Osteocyte (in vitro differentiated cells): ENCODE results near the gene CKLF. TPM values are rescaled to one million over a fixed set of nuclear protein-coding genes. Genes with fewer than 3 reads are reported as not detected.

Source experiments
- DNase-seq: peaks from one replicate; pipeline ENCODE4 v3.0.0; 2021; ENCODE audit warnings: mixed read lengths; ENCODE audit not compliant: unreplicated experiment; ENCODE audit errors: extremely low spot score
- H3K27ac Mint-ChIP-seq: one replicate; pipeline ENCODE4 v1.8.0; 2021; ENCODE audit warnings: mild to moderate bottlenecking, mixed read lengths; ENCODE audit not compliant: unreplicated experiment
- H3K27me3 Mint-ChIP-seq: one replicate; pipeline ENCODE4 v1.8.0; 2021; ENCODE audit warnings: mixed read lengths; ENCODE audit not compliant: unreplicated experiment
- H3K36me3 Mint-ChIP-seq: one replicate; pipeline ENCODE4 v1.8.0; 2021; ENCODE audit warnings: mixed read lengths; ENCODE audit not compliant: unreplicated experiment
- H3K4me1 Mint-ChIP-seq: one replicate; pipeline ENCODE4 v1.8.0; 2021; ENCODE audit warnings: mixed read lengths; ENCODE audit not compliant: unreplicated experiment
- H3K4me3 Mint-ChIP-seq: one replicate; pipeline ENCODE4 v1.8.0; 2021; ENCODE audit warnings: mild to moderate bottlenecking, moderate library complexity, mixed read lengths; ENCODE audit not compliant: unreplicated experiment
- H3K9me3 Mint-ChIP-seq: one replicate; pipeline ENCODE4 v1.8.0; 2021; ENCODE audit warnings: mixed read lengths; ENCODE audit not compliant: unreplicated experiment
- CTCF ChIP-seq: fragments of 200-600 bp; sonication (generic); IDR thresholded peaks from 2 replicates; pipeline ENCODE4 v1.5.0; 2021; ENCODE audit warnings: antibody characterized with exemption, mild to moderate bottlenecking, moderate library complexity
- total RNA-seq: library from RNA; stranded (reverse); gene quantifications from 2 replicates; pipeline ENCODE4 v1.2.1, GENCODE V29; 2021

CKLF gene
- total RNA-seq, 1 donor from 2014 or later: 41.5 TPM

- no peak for DNase-seq
Observed at GRCh38 chr16:66539623-66540469, 12.5 kb upstream of the CKLF start.

GRCh38 chr16:66541388-66542355 lies 10.7 kb upstream of the CKLF start:
- H3K9me3 Mint-ChIP-seq: no peaks in the 10 kb centered on the region
- no peak for DNase-seq
- no peaks in the 10 kb centered on the region for H3K4me1 Mint-ChIP-seq
- H3K27me3 Mint-ChIP-seq: no peaks in the 10 kb centered on the region
- H3K4me3 Mint-ChIP-seq: no peak overlapping the region
- no peak for TF ChIP-seq CTCF
- peaks cover 35% of the 10 kb centered on the region for H3K36me3 Mint-ChIP-seq
- no peak overlapping the region for H3K27ac Mint-ChIP-seq

More at GRCh38 chr16:66539623-66540469, 12.5 kb upstream of the CKLF start:
- Mint-ChIP-seq H3K4me3 (no peak overlapping the region), H3K36me3 (peaks cover 31% of the 10 kb centered on the region), H3K27ac (no peak overlapping the region), H3K9me3 (no peaks in the 10 kb centered on the region), H3K27me3 (no peaks in the 10 kb centered on the region), H3K4me1 (no peaks in the 10 kb centered on the region)
- TF ChIP-seq CTCF: no peak

GRCh38 chr16:66542396-66542795 lies 10.0 kb upstream of the CKLF start:
- TF ChIP-seq CTCF: no peak
- no peaks in the 10 kb centered on the region for H3K9me3 Mint-ChIP-seq
- no peak for DNase-seq
- no peak overlapping the region for H3K4me3 Mint-ChIP-seq
- H3K4me1 Mint-ChIP-seq: no peaks in the 10 kb centered on the region
- peaks cover 30% of the 10 kb centered on the region for H3K36me3 Mint-ChIP-seq
- no peaks in the 10 kb centered on the region for H3K27me3 Mint-ChIP-seq
- H3K27ac Mint-ChIP-seq: no peak overlapping the region

- H3K4me3 Mint-ChIP-seq: no peak overlapping the region
- no peak overlapping the region for H3K27ac Mint-ChIP-seq
- peaks cover 32% of the 10 kb centered on the region for H3K36me3 Mint-ChIP-seq
- TF ChIP-seq CTCF: no peak
- H3K4me1 Mint-ChIP-seq: peaks cover 7% of the 10 kb centered on the region
- no peaks in the 10 kb centered on the region for H3K27me3 Mint-ChIP-seq
- DNase-seq: no peak
- no peaks in the 10 kb centered on the region for H3K9me3 Mint-ChIP-seq
Observed at GRCh38 chr16:66543541-66543940, 8.8 kb upstream of the CKLF start.
